Pancreas (tissue), 10 donors: ENCODE data around the gene ZNF594. TPM values are rescaled to one million over a fixed set of nuclear protein-coding genes. Genes with fewer than 3 reads are reported as not detected.
"Not testable (repeated sequence)": the region's sequence is repeated elsewhere in the genome, so short reads cannot be mapped to it uniquely, and the experiment has no call there.

Experiments
- ATAC-seq, 4 donors: fragments of 200-7000 bp; cut with Tn5 transposase; one replicate each; pipeline versions ENCODE4 v1.8.0 to v1.9.1; 2020; ENCODE audit warnings: mild to moderate bottlenecking in 4 of 4, moderate library complexity in 4 of 4
- DNase-seq, 6 donors: peaks; one replicate each; pipeline ENCODE4 v3.0.0-alpha.2; 2020
- FAIRE-seq: peaks from 2 replicates; lab custom pipeline; 2012; peaks lifted over from hg19 to GRCh38; lab: Jason Lieb, UNC
- H3K27ac ChIP-seq, 4 donors: fragments of 200-600 bp; sonication (generic); 1 replicate in 3 of 4; 2 replicates in 1 of 4; pipeline versions ENCODE4 v1.5.0 to v1.8.0; 2020
- H3K27me3 ChIP-seq, 4 donors: fragments of 200-600 bp; one replicate each; pipeline ENCODE4 v1.8.0; 2021
- H3K36me3 ChIP-seq, 3 donors: fragments of 200-600 bp; sonication (generic) in 1 of 3; one replicate each; pipeline versions ENCODE4 v1.5.0 to v1.8.0; 2020 to 2021
- H3K4me1 ChIP-seq, 3 donors: fragments of 200-600 bp; one replicate each; pipeline ENCODE4 v1.8.0; 2021
- H3K4me3 ChIP-seq, 4 donors: fragments of 200-600 bp; sonication (generic) in 2 of 4; one replicate each; pipeline versions ENCODE4 v1.5.0 to v1.8.0; 2020 to 2021
- H3K9me3 ChIP-seq, 4 donors: fragments of 200-600 bp; one replicate each; pipeline ENCODE4 v1.8.0; 2021
- WGBS, 2 donors: extraction: QIAGEN DNeasy Blood & Tissue Kit; methylation state at CpG; one replicate each; pipeline ENCODE4 v1.1.7; 2013; 5-methylcytosine and 5-hydroxymethylcytosine counted together
- intact Hi-C, 3 donors: fragments of 100-400 bp; cut with DNase I; formaldehyde crosslinking; loops; one replicate each; pipeline versions ENCODE4 v1.11.1 to v1.14.2; 2022
- polyA plus RNA-seq, 2 donors: library from polyadenylated mRNA; stranded (reverse); fragments of 200-250 nt; gene quantifications; one replicate each; pipeline ENCODE4 v1.2.3, GENCODE V29; 2013
- total RNA-seq, 6 donors: library from RNA; stranded (reverse); fragmentation: NEBNext Ultra II Directional in 4 of 6; extraction: Animal tissue kit (Norgen Biotek cat#: 25700) in 4 of 6; gene quantifications; one replicate each; pipeline versions ENCODE4 v1.2.1 to v1.2.4, GENCODE V29; 2021 to 2023
- TF ChIP-seq, protein P1 (sequence below), 4 donors: fragments of 200-600 bp; sonication (generic) in 3 of 4; IDR thresholded peaks; one replicate each; pipeline versions ENCODE4 v1.5.0 to v1.8.0; 2021; ENCODE audit warnings: antibody characterized with exemption in 4 of 4
- donor health status: healthy with polysubstance abuse.
- donor health status: DM: no; HTN: no; CAD: no; lungs with moderate emphysema.
- donor health status: DM: no; HTN: no; CAD: no.
- donor health status: control.
- donor health status: control.
- donor health status: Bipolar disorder and iron deficiency.
- donor health status: DM: yes; HTN: yes; CAD: no.
- donor health status: DM: no; HTN: no; CAD: no.
- donor health status: DM: no; HTN: no; CAD: no.
- donor health status: DM: yes; HTN: yes; CAD: no.

The ZNF594 gene
- total and polyA plus RNA-seq, 8 donors, result 2.0 to 6.9 (median 3.0) TPM

- Histone ChIP-seq H3K36me3 (no peaks in the 10 kb centered on the region), H3K4me1 (no peaks in the 10 kb centered on the region), H3K9me3 (no peaks in the 10 kb centered on the region), H3K27ac (no peak overlapping the region), H3K4me3 (no peak overlapping the region), H3K27me3 (no peaks in the 10 kb centered on the region)
- intact Hi-C loops, result no loop called here
- peak in 1 of 4 donors; percentile 41 for ATAC-seq
- TF ChIP-seq, protein P1, sequence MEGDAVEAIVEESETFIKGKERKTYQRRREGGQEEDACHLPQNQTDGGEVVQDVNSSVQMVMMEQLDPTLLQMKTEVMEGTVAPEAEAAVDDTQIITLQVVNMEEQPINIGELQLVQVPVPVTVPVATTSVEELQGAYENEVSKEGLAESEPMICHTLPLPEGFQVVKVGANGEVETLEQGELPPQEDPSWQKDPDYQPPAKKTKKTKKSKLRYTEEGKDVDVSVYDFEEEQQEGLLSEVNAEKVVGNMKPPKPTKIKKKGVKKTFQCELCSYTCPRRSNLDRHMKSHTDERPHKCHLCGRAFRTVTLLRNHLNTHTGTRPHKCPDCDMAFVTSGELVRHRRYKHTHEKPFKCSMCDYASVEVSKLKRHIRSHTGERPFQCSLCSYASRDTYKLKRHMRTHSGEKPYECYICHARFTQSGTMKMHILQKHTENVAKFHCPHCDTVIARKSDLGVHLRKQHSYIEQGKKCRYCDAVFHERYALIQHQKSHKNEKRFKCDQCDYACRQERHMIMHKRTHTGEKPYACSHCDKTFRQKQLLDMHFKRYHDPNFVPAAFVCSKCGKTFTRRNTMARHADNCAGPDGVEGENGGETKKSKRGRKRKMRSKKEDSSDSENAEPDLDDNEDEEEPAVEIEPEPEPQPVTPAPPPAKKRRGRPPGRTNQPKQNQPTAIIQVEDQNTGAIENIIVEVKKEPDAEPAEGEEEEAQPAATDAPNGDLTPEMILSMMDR (IDR thresholded peaks at IDR 0.05), result no peak
- 63 to 74% methylated on average over 6 of the region's 6 CpGs for WGBS, 2 donors
- DNase-seq, result no peak
- FAIRE-seq, result no peak
Measured at GRCh38 chr17:5164436-5164835, 27.2 kb downstream of the ZNF594 start.

- H3K4me3 ChIP-seq, H3K36me3 ChIP-seq, H3K27ac ChIP-seq, H3K27me3 ChIP-seq, FAIRE-seq, intact Hi-C loops, H3K4me1 ChIP-seq, DNase-seq, H3K9me3 ChIP-seq, ATAC-seq: not testable (repeated sequence)
- 81 to 91% methylated on average over 3 of the region's 3 CpGs for WGBS, 2 donors
Measured at GRCh38 chr17:5161793-5162192, 29.9 kb downstream of the ZNF594 start.

- H3K4me1 ChIP-seq, FAIRE-seq, H3K4me3 ChIP-seq, H3K9me3 ChIP-seq, H3K36me3 ChIP-seq, ATAC-seq, intact Hi-C loops, H3K27me3 ChIP-seq, H3K27ac ChIP-seq, DNase-seq: not testable (repeated sequence)
- 70 to 80% methylated on average over 1 of the region's 1 CpG for WGBS, 2 donors
Measured at GRCh38 chr17:5160702-5161101, 31.0 kb downstream of the ZNF594 start.

- DNase-seq, H3K36me3 ChIP-seq, intact Hi-C loops, H3K27me3 ChIP-seq, H3K4me3 ChIP-seq, H3K9me3 ChIP-seq, FAIRE-seq, ATAC-seq, H3K4me1 ChIP-seq, H3K27ac ChIP-seq: not testable (repeated sequence)
- 50 to 66% methylated on average over 1 of the region's 1 CpG for WGBS, 2 donors
Measured at GRCh38 chr17:5146122-5146521, 45.5 kb downstream of the ZNF594 start.

DNA sequence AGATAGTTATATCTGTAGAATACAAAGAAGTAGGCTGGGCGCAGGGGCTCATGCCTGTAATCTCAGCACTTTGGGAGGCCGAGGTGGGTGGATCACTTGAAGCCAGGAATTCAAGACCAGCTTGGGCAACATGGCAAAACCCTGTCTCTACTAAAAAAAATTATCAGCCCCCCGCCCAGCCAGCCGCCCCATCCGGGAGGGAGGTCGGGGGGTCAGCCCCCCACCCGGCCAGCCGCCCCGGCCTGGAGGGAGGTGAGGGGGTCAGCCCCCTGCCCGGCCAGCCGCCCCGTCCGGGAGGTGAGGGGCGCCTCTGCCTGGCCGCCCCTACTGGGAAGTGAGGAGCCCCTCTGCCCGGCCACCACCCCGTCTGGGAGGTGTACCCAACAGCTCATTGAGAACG is 48.8 kb downstream of the ZNF594 start:
- ATAC-seq, DNase-seq, H3K4me3 ChIP-seq, H3K27me3 ChIP-seq, intact Hi-C loops, H3K4me1 ChIP-seq, H3K27ac ChIP-seq, H3K9me3 ChIP-seq, FAIRE-seq, H3K36me3 ChIP-seq: not testable (repeated sequence)
- 83 to 89% methylated on average over 13 to 15 of the region's 18 CpGs for WGBS, 2 donors

- Histone ChIP-seq H3K27ac (no peak overlapping the region), H3K9me3 (no peaks in the 10 kb centered on the region), H3K27me3 (no peaks in the 10 kb centered on the region), H3K4me3 (no peak overlapping the region), H3K36me3 (no peaks in the 10 kb centered on the region), H3K4me1 (no peaks in the 10 kb centered on the region)
- ATAC-seq (no peak), DNase-seq (no peak), FAIRE-seq (no peak)
- TF ChIP-seq, protein P1 (IDR thresholded peaks at IDR 0.05), result no peak
- intact Hi-C loops, result no loop called here
- 83 to 90% methylated on average over 5 of the region's 5 CpGs for WGBS, 2 donors
Measured at GRCh38 chr17:5139458-5139732, 52.3 kb downstream of the ZNF594 start.

- DNase-seq (no peak), FAIRE-seq (no peak), ATAC-seq (no peak)
- Histone ChIP-seq H3K27me3 (no peaks in the 10 kb centered on the region), H3K9me3 (no peaks in the 10 kb centered on the region), H3K36me3 (no peaks in the 10 kb centered on the region), H3K27ac (no peak overlapping the region), H3K4me1 (no peaks in the 10 kb centered on the region), H3K4me3 (no peak overlapping the region)
- intact Hi-C loops, result no loop called here
- TF ChIP-seq, protein P1 (IDR thresholded peaks at IDR 0.05), result no peak
- WGBS, 2 donors, result 75 to 89% methylated on average over 23 to 24 of the region's 24 CpGs
Measured at GRCh38 chr17:5138616-5139457, 52.8 kb downstream of the ZNF594 start.

- 87 to 92% methylated on average over 9 of the region's 9 CpGs for WGBS, 2 donors
- H3K4me3 ChIP-seq, intact Hi-C loops, H3K27ac ChIP-seq, ATAC-seq, H3K36me3 ChIP-seq, H3K27me3 ChIP-seq, DNase-seq, FAIRE-seq, H3K4me1 ChIP-seq, H3K9me3 ChIP-seq: not testable (repeated sequence)
Measured at GRCh38 chr17:5138198-5138544, 53.5 kb downstream of the ZNF594 start.

DNA sequence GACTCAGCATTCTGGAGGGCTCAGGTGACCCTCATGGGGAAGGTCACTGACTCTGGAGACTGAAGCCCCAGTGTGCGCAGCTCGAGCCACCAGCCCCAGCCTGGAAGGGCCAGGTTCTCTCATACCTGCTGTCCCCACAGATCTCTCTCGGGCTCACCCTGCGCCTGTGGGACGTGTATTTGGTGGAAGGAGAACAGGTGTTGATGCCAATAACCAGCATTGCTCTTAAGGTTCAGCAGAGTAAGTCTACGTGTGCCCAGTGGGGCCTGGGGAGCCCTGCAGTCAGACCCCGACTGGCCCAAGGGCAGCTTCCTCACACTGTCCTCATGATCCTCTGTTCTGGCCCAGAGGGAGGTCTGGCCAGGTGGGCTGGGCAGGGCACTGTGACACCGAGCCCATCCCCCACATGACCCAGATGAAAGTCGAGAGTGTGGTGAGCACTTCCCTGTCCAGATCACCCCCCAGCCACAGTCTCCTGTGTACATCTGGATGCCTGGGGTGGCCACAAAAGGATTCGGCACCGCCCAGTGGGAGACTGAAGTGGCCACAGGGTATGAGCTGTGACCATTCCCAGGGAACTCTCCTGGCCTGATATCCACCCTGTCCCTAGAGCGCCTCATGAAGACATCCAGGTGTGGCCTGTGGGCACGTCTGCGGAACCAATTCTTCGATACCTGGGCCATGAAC is 54.0 kb downstream of the ZNF594 start:
- H3K4me3 ChIP-seq, H3K9me3 ChIP-seq, H3K4me1 ChIP-seq, H3K27ac ChIP-seq, H3K27me3 ChIP-seq, ATAC-seq, intact Hi-C loops, H3K36me3 ChIP-seq, FAIRE-seq, DNase-seq: not testable (repeated sequence)
- 75 to 83% methylated on average over 15 of the region's 15 CpGs for WGBS, 2 donors
